HG02943 (cell line): ENCODE data around the gene TM4SF4.

Source experiments
- ATAC-seq: cut with Tn5 transposase; IDR thresholded peaks from one replicate; pipeline ENCODE4 v1.9.1; 2021; ENCODE audit warnings: mild to moderate bottlenecking, low read depth, moderate library complexity; ENCODE audit not compliant: unreplicated experiment

The TM4SF4 gene

GRCh38 chr3:149507491-149508324 lies 33.2 kb downstream of the TM4SF4 start:
- no peak for ATAC-seq

GRCh38 chr3:149509526-149509925 lies 35.0 kb downstream of the TM4SF4 start:
- no peak for ATAC-seq

- ATAC-seq, result no peak
Observed at GRCh38 chr3:149510480-149510879, 36.0 kb downstream of the TM4SF4 start.

GRCh38 chr3:149511040-149511626 lies 36.6 kb downstream of the TM4SF4 start:
- no peak for ATAC-seq

DNA sequence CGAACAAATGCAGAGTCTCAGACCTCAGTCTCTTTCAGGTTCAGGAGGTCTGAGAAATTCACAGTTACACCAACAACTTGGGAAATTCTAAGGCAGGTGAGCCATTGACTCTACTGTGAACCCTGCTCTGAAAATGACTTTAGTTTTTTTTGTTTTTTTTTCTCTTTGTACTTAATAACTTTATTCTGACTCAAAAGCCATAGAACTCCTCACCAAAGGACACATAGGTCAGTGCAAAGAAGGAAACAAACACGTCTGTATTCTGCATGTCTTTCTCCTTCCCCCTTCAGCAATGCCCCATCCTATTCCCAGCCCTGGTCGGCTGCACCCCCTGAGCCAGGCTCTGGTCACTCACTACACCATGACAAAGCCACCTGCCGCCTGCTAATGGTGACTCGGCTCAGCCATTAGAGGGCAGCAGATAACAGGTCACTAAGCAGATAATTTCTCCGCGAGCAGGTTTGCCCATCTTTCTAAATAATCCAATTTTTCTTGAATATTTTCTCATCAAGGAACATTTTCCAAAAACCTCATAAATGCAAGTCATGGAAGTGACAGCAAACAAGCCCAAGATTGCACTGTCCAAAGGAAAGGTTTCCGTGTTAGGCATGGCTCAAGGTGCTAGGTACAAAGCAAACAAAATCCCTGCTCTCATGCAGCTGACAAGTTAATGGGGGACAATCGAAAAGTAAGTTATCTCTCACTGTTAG lies 37.7 kb downstream of the TM4SF4 start:
- ATAC-seq, result peak; percentile 69

DNA sequence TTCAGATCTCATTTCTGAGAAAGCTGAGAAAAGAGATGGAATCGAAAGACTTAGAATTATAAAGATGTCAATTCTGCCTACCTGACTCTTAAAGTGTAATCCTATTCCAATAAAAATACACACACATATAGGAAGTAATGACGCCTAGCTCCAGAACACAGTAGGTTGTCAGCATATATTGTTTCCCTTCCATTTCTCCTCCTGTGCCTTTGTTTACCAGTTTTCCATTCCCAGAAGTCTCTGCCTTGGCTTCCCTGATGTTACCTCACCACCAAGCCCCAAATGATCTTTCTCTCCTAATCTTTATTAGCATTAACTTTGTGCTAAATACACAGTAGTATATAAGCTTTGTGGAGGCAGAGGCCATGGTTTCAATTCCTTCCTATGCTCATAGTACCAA lies 40.0 kb downstream of the TM4SF4 start:
- ATAC-seq, result no peak

- no peak for ATAC-seq
Observed at GRCh38 chr3:149515249-149515648, 40.8 kb downstream of the TM4SF4 start.

- ATAC-seq, result no peak
Observed at GRCh38 chr3:149516920-149517319, 42.4 kb downstream of the TM4SF4 start.

DNA sequence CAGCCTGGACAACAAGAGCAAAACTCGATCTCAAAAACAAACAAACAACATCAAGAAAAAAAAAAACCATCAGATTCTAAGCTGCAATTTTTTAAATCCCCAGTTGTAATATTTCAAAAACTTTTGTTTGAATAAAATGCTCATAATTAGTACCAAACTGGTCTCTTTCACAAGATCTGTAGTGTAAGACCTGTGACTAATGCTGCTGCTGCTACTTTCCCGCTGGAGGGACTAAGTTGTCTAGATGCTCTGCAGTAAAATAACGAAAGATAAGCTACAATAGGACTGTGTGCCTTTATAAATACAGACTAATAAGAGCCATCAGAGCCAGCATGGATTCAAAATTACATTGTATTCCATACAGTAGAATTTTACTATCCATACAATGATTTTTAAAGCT lies 45.4 kb downstream of the TM4SF4 start:
- ATAC-seq, result no peak

DNA sequence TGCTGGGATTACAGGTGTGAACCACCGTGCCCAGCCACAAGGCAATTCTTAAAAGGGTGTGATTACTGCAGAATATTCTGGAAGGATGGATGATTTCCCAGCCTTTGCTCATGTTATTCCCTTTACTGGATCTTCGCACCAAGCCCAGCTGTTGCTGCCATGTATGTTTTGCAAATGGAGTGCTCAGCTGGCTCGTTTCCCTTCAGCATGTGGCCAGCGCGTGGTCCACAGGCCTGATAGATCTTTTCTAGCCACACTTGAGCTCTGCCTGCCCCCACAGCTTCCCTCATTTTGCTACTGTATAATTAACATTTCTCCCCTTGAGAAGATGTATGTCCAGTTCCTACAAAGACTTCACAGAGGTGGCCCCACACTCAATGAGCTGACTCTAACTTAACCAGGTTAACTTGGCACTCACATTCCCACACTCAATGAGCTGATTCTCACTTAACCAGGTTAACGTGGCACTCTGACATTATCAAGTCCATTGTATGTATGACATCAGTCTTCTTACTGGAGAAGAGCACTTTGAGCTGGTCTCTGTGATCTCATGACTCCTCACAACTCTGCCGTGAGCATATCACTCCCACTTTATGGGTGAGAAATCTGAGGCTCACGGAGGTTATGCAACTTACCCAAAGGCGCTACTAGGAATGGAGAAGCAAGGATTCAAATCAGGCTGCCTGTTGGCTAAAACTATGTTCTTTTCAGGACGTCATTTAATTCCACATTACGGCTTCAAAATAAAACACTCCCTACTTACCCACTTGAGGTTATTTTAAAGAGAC lies 49.2 kb downstream of the TM4SF4 start:
- ATAC-seq, result no peak

- ATAC-seq, result no peak
Observed at GRCh38 chr3:149527531-149528339, 53.2 kb downstream of the TM4SF4 start.

DNA sequence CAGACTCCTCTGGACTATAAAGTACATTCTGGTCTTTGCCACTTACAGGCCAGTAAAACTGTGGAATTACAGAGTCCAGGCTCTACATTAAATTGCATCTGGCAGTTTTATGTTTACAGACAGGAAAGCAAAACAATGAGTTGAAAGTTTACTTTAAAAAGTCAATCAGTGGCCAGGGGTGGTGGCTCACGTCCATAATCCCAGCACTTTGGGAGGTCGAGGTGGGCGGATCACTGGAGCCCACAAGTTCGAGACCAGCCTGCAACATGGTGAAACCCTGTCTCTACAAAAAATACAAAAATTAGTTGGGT lies 53.8 kb downstream of the TM4SF4 start:
- ATAC-seq, result no peak

DNA sequence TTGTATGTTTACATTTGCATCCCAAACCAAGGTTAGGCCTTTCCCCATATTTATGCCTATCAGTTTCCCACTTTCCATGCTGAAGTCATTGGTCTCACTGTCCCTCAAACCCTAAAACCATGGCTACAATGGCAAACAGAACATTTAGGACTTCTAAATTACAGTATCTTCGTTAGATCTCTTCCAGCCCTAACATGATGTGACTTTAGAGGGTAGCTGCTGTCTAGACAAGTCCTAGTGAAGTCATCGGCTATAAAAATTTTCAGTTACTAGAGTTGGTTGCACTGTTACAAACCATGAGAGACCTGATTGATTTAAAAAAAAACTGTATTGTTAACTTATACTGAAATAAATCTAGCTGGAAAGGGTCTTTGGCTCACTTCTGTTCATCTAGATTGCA lies 54.6 kb downstream of the TM4SF4 start:
- ATAC-seq, result no peak

GRCh38 chr3:149532489-149533180 lies 58.1 kb downstream of the TM4SF4 start:
- no peak for ATAC-seq

- no peak for ATAC-seq
Observed at GRCh38 chr3:149534082-149534481, 59.6 kb downstream of the TM4SF4 start.

GRCh38 chr3:149534671-149535332 lies 60.3 kb downstream of the TM4SF4 start:
- ATAC-seq, result no peak

DNA sequence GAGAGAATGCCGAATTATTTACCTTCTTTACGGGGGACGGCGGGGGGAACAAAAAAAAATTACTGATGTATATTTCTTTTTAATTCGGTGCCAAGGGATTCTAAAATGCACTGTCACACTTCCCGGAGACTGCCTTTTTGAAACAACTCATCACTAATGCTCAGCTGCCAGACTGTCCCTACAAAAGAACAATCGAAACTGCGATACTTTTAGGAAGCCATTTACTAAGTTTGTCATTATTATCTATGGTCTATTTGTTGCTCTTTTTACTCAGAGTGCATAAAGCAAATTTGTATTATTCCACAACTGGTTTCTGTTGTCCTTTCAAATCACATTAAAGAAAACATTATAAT lies 60.8 kb downstream of the TM4SF4 start:
- ATAC-seq, result no peak

DNA sequence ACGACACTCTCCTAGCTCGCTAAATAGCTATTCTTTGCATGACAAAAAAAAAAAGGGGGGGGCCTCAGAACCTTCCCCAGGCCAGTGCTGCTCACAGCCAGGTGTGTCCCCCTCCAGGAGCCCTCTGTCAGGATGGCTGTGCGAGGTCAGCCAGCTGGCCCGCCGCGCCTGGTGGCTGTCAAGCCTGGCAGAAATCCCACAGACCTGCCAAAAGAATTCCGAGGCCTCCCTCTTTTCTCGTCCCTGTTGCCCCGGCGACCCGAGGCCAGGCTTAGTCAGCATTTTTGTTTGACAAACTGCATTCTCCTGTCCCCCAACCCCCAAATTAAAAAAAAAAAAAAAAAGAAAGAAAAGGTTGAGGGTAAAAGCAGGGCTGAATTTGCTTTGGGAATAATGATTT lies 61.9 kb downstream of the TM4SF4 start:
- ATAC-seq, result no peak

DNA sequence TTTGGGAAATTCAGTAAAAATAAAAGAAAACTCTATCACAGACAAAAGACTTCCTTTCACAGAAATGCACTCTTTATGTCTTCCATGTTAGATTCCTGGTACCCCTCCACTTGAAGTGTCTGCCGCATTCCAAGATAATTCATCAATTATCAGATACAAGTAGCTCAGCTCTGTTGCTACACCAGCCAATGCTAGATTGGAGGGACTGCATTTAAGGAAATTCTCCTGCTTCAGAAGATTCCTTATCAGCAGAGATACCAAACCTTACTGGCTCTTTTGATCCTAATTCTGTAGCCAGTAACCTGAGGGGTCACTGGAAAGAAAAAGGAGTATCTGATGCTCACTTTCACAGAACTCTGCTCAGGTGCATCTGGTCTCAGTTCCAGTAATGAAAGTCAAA lies 63.9 kb downstream of the TM4SF4 start:
- ATAC-seq, result no peak
